ENCODE results near the gene C20orf96.

C20orf96 gene

DNA sequence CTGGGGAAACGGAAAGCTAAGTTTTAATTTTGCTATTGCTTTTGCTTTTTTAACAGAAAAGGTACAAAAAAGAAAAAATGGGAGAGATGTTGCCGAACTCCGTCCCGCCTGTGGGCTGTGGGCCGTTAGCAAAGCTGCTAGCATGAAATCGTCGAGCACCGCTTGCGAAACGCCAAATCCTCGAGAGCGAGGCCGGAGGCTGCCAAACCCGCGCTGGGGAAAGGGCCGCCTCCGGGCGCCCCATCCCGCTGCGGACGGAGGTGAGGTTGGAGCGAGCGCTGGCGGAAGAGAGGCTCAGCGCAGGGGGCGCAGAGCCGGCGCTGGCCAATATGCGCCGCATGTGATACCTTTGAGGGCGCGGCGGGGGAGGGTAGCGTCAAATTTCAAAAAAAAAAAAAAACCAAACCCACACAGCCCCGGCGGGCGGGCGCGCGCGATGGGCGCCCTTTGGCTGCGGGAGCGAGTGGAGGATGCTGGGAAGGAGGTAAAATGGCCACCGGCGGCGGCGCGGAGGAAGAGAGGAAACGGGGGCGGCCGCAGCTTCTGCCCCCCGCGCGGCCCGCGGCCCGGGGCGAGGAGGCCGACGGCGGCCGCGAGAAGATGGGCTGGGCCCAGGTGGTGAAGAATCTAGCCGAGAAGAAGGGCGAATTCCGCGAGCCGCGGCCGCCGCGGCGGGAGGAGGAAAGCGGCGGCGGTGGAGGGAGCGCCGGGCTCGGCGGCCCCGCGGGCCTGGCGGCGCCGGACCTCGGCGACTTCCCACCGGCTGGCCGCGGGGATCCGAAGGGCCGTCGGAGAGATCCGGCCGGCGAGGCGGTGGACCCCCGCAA is 6.8 kb upstream of the C20orf96 start, which contains the start of gene ZCCHC3:
TSS of gene ZCCHC3 (plus strand) at position 473 of the 827 bp plus-strand sequence. CDS start at position 490, 17 bp downstream.
- H3K79me2 ChIP-seq (ENCODE audit: insufficient read depth, low read length), result peaks cover 49% of the 10 kb centered on the region
- H2AFZ ChIP-seq (ENCODE audit: low read length), result peak within 1 kb of the TSS; percentile 85
- peak within 1 kb of the TSS; percentile 90 for H3K4me2 ChIP-seq (ENCODE audit: low read depth, low read length, poor library complexity, severe bottlenecking)
- peaks cover 36% of the 10 kb centered on the region for H3K4me1 ChIP-seq (ENCODE audit: insufficient read depth, low read length, poor library complexity, severe bottlenecking)
- no peaks in the 10 kb centered on the region for H3K9me3 ChIP-seq (ENCODE audit: insufficient read depth, low read depth, low read length)
- H3K9ac ChIP-seq (ENCODE audit: low read depth, low read length, poor library complexity, severe bottlenecking), result peak within 1 kb of the TSS; percentile 93
- TF ChIP-seq EZH2phosphoT487 (IDR thresholded peaks at IDR 0.05; ENCODE audit: borderline replicate concordance), result no peak
- TF ChIP-seq, protein P1, sequence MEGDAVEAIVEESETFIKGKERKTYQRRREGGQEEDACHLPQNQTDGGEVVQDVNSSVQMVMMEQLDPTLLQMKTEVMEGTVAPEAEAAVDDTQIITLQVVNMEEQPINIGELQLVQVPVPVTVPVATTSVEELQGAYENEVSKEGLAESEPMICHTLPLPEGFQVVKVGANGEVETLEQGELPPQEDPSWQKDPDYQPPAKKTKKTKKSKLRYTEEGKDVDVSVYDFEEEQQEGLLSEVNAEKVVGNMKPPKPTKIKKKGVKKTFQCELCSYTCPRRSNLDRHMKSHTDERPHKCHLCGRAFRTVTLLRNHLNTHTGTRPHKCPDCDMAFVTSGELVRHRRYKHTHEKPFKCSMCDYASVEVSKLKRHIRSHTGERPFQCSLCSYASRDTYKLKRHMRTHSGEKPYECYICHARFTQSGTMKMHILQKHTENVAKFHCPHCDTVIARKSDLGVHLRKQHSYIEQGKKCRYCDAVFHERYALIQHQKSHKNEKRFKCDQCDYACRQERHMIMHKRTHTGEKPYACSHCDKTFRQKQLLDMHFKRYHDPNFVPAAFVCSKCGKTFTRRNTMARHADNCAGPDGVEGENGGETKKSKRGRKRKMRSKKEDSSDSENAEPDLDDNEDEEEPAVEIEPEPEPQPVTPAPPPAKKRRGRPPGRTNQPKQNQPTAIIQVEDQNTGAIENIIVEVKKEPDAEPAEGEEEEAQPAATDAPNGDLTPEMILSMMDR (conservative IDR thresholded peaks at IDR 0.05; ENCODE audit: low read length), result no peak; the same call in 1 of the 2 replicates
- no peaks in the 10 kb centered on the region; the same call in 1 of the 2 replicates for H3F3A ChIP-seq (ENCODE audit: low read depth)
- H3K27me3 ChIP-seq (ENCODE audit: insufficient read depth, low read length, poor library complexity, severe bottlenecking), result no peaks in the 10 kb centered on the region
- H4K20me1 ChIP-seq (ENCODE audit: insufficient read depth, low read length, poor library complexity, severe bottlenecking), result peaks cover 27% of the 10 kb centered on the region
- peak within 1 kb of the TSS; percentile 85 for H3K4me3 ChIP-seq (ENCODE audit: low read length, poor library complexity, severe bottlenecking)
- no peaks in the 10 kb centered on the region for H3K9me2 ChIP-seq (replicated peaks; ENCODE audit: low read depth, low read length)
- H3K36me3 ChIP-seq (ENCODE audit: insufficient read depth, low read length), result no peaks in the 10 kb centered on the region

DNA sequence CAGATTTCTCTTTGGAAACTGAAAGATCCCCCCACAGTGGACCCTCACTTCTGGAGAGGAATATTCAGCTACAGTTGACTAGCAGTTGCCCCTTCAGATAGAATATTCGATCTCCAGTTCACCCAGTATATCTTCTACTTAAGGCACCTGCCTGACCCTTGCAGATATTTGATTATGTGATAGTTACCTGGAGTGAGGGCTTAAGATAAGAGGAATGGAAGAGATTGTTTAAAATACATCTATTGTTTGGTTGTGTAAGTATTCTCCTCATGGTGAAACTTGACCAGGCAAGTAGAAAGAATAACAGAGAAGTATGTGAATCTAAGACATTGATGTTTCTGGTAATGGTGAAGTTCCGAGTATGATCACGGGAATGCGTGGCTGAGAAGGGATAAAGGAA is 5.3 kb upstream of the C20orf96 start:
- H3K9me3 ChIP-seq (ENCODE audit: insufficient read depth, low read depth, low read length), result no peaks in the 10 kb centered on the region
- H3K4me2 ChIP-seq (ENCODE audit: low read depth, low read length, poor library complexity, severe bottlenecking), result peak overlapping the region; percentile 7
- TF ChIP-seq, protein P1 (conservative IDR thresholded peaks at IDR 0.05; ENCODE audit: low read length), result no peak
- no peak for TF ChIP-seq EZH2phosphoT487 (IDR thresholded peaks at IDR 0.05; ENCODE audit: borderline replicate concordance)
- no peak overlapping the region for H3K9ac ChIP-seq (ENCODE audit: low read depth, low read length, poor library complexity, severe bottlenecking)
- no peaks in the 10 kb centered on the region for H3K36me3 ChIP-seq (ENCODE audit: insufficient read depth, low read length)
- peaks cover 40% of the 10 kb centered on the region for H3K4me1 ChIP-seq (ENCODE audit: insufficient read depth, low read length, poor library complexity, severe bottlenecking)
- H3K9me2 ChIP-seq (replicated peaks; ENCODE audit: low read depth, low read length), result no peaks in the 10 kb centered on the region
- H3F3A ChIP-seq (ENCODE audit: low read depth), result no peaks in the 10 kb centered on the region; the same call in 1 of the 2 replicates
- H4K20me1 ChIP-seq (ENCODE audit: insufficient read depth, low read length, poor library complexity, severe bottlenecking), result peaks cover 22% of the 10 kb centered on the region
- H3K79me2 ChIP-seq (ENCODE audit: insufficient read depth, low read length), result peaks cover 41% of the 10 kb centered on the region
- no peak overlapping the region for H3K4me3 ChIP-seq (ENCODE audit: low read length, poor library complexity, severe bottlenecking)
- H2AFZ ChIP-seq (ENCODE audit: low read length), result no peak overlapping the region
- H3K27me3 ChIP-seq (ENCODE audit: insufficient read depth, low read length, poor library complexity, severe bottlenecking), result no peaks in the 10 kb centered on the region

DNA sequence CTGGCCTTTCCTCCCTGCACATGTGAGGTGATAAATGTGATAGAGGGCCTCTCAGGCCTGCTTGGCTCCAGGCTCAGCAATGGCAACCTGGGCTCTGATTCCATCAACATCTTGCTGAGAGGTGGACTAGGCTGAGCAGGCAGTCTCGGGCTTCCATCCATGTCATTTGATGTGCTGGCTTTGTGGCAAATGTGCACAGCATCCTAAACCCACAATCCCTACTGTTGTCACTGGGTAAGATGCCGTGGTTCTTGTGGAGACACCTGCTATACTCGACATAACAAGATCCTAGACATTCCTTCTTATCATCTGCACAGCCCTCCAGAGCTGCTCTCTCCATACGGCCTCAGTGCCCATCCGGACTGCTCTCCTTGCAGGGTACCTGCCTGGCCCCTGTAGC is 4.1 kb upstream of the C20orf96 start:
- H3K9me2 ChIP-seq (replicated peaks; ENCODE audit: low read depth, low read length), result no peaks in the 10 kb centered on the region
- no peak overlapping the region for H2AFZ ChIP-seq (ENCODE audit: low read length)
- H3K4me1 ChIP-seq (ENCODE audit: insufficient read depth, low read length, poor library complexity, severe bottlenecking), result peaks cover 36% of the 10 kb centered on the region
- no peaks in the 10 kb centered on the region for H3K9me3 ChIP-seq (ENCODE audit: insufficient read depth, low read depth, low read length)
- H3F3A ChIP-seq (ENCODE audit: low read depth), result no peaks in the 10 kb centered on the region; the same call in 1 of the 2 replicates
- H3K79me2 ChIP-seq (ENCODE audit: insufficient read depth, low read length), result peaks cover 34% of the 10 kb centered on the region
- no peak overlapping the region for H3K4me2 ChIP-seq (ENCODE audit: low read depth, low read length, poor library complexity, severe bottlenecking)
- no peaks in the 10 kb centered on the region for H3K36me3 ChIP-seq (ENCODE audit: insufficient read depth, low read length)
- H3K9ac ChIP-seq (ENCODE audit: low read depth, low read length, poor library complexity, severe bottlenecking), result no peak overlapping the region
- H3K27me3 ChIP-seq (ENCODE audit: insufficient read depth, low read length, poor library complexity, severe bottlenecking), result no peaks in the 10 kb centered on the region
- peaks cover 11% of the 10 kb centered on the region for H4K20me1 ChIP-seq (ENCODE audit: insufficient read depth, low read length, poor library complexity, severe bottlenecking)
- H3K4me3 ChIP-seq (ENCODE audit: low read length, poor library complexity, severe bottlenecking), result no peak overlapping the region
- TF ChIP-seq, protein P1 (conservative IDR thresholded peaks at IDR 0.05; ENCODE audit: low read length), result no peak
- TF ChIP-seq EZH2phosphoT487 (IDR thresholded peaks at IDR 0.05; ENCODE audit: borderline replicate concordance), result no peak
